Motor neuron (in vitro differentiated cells): ENCODE data around the gene COPS8. TPM values are rescaled to one million over a fixed set of nuclear protein-coding genes. Genes with fewer than 3 reads are reported as not detected.
A peak's percentile ranks its signal among the peaks of the same experiment; 100 is the strongest.

Experiments used
- ATAC-seq, 8 experiments: fragments of 200-7000 bp; cut with Tn5 transposase; replicated peaks in 6 of 8; 2 replicates each; pipeline ENCODE4 v1.8.0; 2021; ENCODE audit warnings: mild to moderate bottlenecking in 8 of 8, moderate library complexity in 8 of 8
- H3K27ac ChIP-seq, 2 donors: fragments of 250-450 bp; sonication (Bioruptor Pico); 2 replicates each; pipeline ENCODE4 v1.9.0; 2021; ENCODE audit warnings: antibody characterized with exemption in 2 of 2, mild to moderate bottlenecking in 2 of 2, moderate library complexity in 1 of 2
- H3K4me1 ChIP-seq, 2 donors: fragments of 250-450 bp; sonication (Bioruptor Pico); replicated peaks in 1 of 2; 2 replicates each; pipeline ENCODE4 v1.6.1; 2021; ENCODE audit warnings: antibody characterized with exemption in 2 of 2, mild to moderate bottlenecking in 2 of 2, moderate library complexity in 1 of 2
- H3K4me3 ChIP-seq, 5 donors: fragments of 250-450 bp; sonication (Bioruptor Pico); 2 replicates each; pipeline ENCODE4 v1.9.0; 2021; ENCODE audit warnings: antibody characterized with exemption in 5 of 5, mild to moderate bottlenecking in 5 of 5, moderate library complexity in 4 of 5
- WGBS, 10 experiments: fragments of 450-650 bp; shearing (Covaris generic); methylation state at CpG; one replicate each; pipeline ENCODE4 v1.0.0; 2022; 5-methylcytosine and 5-hydroxymethylcytosine counted together
- in situ Hi-C, 9 experiments: fragments of 400-800 bp; cut with MboI; loops; one replicate each; pipeline ENCODE4 v1.15.0; 2021; ENCODE audit warnings: low sequenced_read_pairs in 9 of 9, low pct_unique_long_range_greater_than_20kb in 2 of 9; ENCODE audit not compliant: unreplicated experiment in 9 of 9
- total RNA-seq, 8 experiments: library from RNA; unstranded; fragments of 300-600 nt; gene quantifications; 2 replicates each; pipeline versions ENCODE4 v1.2.3 to v1.2.4, GENCODE V29; 2022

The COPS8 gene
- total RNA-seq, 8 experiments from 2014 or later = 52.3 to 122 (median 77.1) TPM

DNA sequence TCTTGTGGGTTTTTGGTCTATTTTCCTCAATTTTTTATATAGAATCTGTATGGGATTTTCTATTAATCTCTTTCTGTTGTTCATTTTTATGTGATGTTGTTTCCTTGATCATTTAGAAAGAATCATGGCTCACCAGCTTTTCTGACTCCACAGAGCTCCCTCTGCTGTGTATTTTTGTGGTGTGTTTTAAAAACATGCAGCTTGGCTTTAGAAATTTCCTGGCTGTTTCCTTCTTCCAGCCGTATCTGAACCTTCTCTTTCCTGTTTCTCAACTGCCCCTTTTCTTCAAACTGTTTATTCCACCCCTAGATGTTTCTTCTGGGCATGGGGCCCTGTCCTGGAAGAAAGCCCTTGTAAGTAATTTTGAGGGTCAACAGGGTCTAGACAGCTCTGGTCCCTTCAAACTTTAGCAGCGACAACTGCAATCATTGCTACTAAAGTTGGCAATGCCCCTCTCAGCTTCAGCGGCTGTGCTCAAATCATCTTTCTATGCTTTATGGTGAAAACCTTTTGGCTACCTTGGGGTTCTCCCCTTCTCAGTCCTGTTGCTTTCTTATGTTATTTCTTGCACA, 17.6 kb upstream of the COPS8 start:
- in situ Hi-C loops = loop anchor here (10.0 to 25.0 kb wide), 6 partner anchors 556 to 1306 kb away; a partner anchor contains a TSS
- no peaks in the 10 kb centered on the region for H3K4me1 ChIP-seq
- 38 to 100% (median 75%) methylated on average over 1 to 3 of the region's 3 CpGs for WGBS, 10 experiments
- H3K27ac ChIP-seq = no peak overlapping the region
- no peak for ATAC-seq
- no peak overlapping the region for H3K4me3 ChIP-seq

DNA sequence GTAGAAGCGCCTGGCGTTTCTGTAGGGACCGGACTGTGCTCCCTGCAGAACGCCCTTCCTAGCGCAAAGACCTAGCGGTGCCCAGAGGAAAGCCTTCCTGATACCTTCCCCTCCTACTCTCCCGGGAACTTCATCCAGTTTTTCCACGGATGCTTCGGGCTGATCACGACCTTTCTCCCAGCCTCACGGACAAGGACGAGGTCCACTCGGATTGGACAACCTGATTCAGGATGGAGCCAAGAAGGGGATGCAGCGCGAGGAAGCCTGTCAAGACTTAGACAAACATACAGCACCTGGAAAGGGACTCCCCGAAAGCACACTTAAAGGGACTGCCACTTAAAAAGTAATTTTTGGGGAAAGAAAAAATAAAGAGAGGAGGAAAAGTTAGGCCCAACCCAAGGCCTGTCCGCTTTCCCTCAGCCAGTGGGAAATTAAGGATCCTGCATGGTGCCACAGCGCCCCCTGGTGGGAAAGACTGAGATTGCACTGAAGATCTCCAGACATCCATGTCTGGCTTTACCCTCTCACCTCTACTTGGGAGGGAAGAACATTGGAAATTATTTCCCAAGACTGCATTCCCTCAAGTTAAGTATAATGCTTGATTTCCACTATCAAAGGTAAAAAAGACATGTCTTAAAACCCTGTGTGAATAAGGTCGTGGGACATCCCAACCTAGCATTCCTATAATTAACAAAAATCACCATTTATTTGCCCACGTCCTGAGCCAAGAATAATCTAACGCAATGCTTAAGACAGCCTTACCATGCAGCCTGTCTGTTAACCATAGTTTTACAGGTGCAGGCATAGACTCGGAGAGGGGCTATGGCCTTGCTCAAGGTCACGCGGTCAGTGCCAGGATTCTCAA, 13.4 kb upstream of the COPS8 start:
- peak in 7 of 8 experiments; percentile 47 to 81 (median 53) for ATAC-seq
- 56 to 82% (median 69%) methylated on average over 3 to 17 of the region's 24 CpGs; no CpG with 5 or more reads in 2 of the 10 experiments for WGBS, 10 experiments
- no peaks in the 10 kb centered on the region for H3K4me1 ChIP-seq
- no peak overlapping the region for H3K4me3 ChIP-seq
- in situ Hi-C loops = loop anchor here (10.0 to 25.0 kb wide), 6 partner anchors 560 to 1310 kb away; a partner anchor contains a TSS
- no peak overlapping the region for H3K27ac ChIP-seq

DNA sequence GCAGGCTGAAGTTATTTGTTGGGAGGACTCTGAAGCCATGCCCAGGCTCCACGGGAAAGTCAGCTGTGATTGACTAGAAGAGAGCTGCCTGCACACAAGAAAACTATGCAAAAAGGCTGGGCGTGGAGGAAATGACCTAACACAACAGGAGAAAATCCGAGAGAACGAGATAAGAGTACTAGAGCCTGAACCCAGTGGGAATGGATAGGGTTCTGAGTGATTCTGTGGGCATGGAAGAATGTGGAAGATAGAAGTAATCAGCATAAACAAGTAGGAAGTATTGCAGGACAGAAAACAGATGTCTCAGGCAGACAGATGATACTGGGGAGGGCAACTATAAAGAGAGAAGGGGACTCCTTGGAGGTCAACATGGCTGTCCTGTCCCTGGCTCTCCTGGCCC, 12.1 kb upstream of the COPS8 start:
- ATAC-seq = peak in 3 of 8 experiments; percentile 55 to 96 (median 93)
- in situ Hi-C loops = loop anchor here (10.0 to 25.0 kb wide), 6 partner anchors 561 to 1311 kb away; a partner anchor contains a TSS

DNA sequence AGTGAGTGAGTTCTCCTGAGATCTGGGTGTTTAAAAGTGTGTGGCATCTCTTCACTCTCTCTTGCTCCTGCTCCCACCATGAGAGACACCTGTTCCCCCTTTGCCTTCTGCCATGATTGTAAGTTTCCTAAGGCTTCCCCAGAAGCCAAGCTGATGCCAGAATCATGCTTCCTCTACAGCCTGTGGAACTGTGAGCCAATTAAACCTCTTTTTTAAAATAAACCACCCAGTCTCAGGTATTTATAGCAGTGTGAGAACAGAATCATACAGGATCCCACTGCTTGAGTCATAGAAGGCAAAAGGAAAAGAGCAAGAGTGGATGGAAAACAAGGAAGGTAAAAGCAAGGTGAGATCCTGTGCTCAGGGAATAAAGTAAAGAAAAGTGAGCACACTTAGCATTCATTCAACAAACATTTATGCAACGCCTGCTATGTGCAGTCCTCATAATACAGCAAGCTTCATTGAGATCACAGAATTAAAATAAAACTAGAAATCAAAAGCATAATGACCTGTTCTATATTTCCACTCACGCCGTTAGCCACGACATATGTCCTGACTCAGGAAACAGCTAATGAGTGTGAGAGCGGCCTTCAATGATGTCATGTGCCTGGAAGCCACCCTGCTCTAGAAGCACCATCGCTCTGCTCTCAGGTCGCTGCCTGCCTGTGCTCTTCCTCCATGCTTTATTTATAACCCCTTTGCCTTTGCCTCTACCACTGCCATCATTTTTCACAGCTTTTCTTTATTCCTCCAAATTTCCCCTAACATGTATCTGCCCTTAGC, 11.3 kb upstream of the COPS8 start:
- Histone ChIP-seq H3K4me3 (no peak overlapping the region), H3K4me1 (no peaks in the 10 kb centered on the region), H3K27ac (no peak overlapping the region)
- WGBS, 10 experiments = 50 to 98% (median 87%) methylated on average over 2 to 7 of the region's 7 CpGs
- peak in 5 of 8 experiments; percentile 73 to 99 (median 92) for ATAC-seq
- in situ Hi-C loops = loop anchor here (10.0 to 25.0 kb wide), 6 partner anchors 562 to 1312 kb away; a partner anchor contains a TSS

More for the DNA sequence above, 12.1 kb upstream of the COPS8 start:
- Histone ChIP-seq H3K4me1 (no peaks in the 10 kb centered on the region), H3K27ac (no peak overlapping the region), H3K4me3 (no peak overlapping the region)
- whole genome bisulfite sequencing, 10 experiments = 0 to 89% (median 43%) methylated on average over 1 to 4 of the region's 4 CpGs

DNA sequence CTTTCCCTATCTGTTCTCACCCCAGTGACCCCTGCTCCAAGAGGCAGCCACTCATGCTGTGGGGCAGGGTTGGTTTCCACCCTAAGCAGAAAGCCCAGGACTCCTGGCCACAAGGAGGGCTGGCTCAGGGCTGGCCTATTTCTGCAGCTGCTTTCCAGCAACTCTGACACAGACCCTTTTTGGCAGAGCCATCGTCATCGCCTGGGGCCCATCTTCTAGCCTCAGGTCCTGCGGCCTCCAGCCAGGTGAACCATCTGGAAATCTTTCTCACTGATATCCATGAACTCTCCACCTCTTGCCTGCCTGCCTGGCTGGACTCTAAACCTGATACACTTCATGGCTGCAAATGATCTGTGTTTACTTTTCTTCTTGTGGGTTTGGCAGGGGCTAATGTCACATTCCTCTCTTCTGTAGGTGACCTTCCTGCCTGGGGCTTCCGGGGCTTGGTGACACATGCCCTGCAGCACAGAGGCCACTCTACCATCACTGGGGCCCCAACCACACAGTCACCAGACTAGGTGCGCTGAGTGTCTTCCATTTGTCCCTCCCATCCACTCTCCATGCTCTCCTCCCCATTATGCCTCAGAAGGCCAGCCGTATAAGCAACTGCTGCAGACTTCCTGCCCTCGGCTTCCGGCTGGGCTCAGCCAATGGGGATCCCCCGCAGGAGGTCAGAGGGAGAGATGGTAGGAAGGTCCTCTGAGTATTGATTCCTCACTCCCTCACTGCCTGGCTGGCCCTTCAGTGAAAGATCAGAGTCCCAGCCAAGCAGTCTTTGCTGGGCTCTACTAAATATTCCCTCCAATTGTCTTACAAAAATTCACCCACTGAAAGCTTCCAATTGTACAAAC, 9.7 kb upstream of the COPS8 start:
- Histone ChIP-seq H3K27ac (no peak overlapping the region), H3K4me1 (no peaks in the 10 kb centered on the region), H3K4me3 (no peak overlapping the region)
- 67 to 96% (median 83%) methylated on average over 2 to 6 of the region's 9 CpGs; no CpG with 5 or more reads in 3 of the 10 experiments for WGBS, 10 experiments
- ATAC-seq = no peak
- in situ Hi-C loops = loop anchor here in 2 of 9 experiments (10.0 to 25.0 kb wide), 2 partner anchors 336 to 731 kb away; partner anchors contain the start of gene COL6A3 (in 1 of the 2)

DNA sequence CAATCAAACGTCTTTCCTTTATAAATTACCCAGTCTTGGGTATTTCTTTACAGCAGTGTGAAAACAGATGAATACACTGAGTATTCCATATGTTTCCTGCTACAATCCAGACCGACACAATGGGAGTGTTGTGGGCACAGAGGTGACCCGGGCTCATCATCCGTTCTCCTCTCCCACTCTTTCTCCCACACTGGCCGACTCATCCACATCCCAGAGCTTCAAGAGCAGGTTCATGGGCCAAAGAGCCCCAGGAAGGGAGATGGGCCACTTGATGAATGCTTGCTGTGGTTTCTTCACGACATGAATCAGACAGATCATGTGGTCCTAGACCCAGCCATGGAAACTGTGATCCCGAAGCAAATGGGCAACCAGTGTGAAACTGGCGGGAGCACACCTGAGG, 4.1 kb upstream of the COPS8 start:
- Histone ChIP-seq H3K4me3 (no peak overlapping the region), H3K27ac (no peak overlapping the region), H3K4me1 (peaks cover 0 to 8% of the 10 kb centered on the region in 2 donors)
- 77 to 100% (median 88%) methylated on average over 1 to 3 of the region's 8 CpGs; no CpG with 5 or more reads in 1 of the 10 experiments for WGBS, 10 experiments
- in situ Hi-C loops = loop anchor here in 1 of 9 experiments (25.0 kb wide), 1 partner anchor 331 kb away; the partner anchor contains the start of gene COL6A3
- ATAC-seq = no peak

GRCh38 chr2:237083026-237083425, 2.7 kb upstream of the COPS8 start:
- 87 to 100% (median 100%) methylated on average over 1 to 3 of the region's 3 CpGs; no CpG with 5 or more reads in 3 of the 10 experiments for WGBS, 10 experiments
- no peak overlapping the region for H3K4me3 ChIP-seq
- in situ Hi-C loops = loop anchor here in 1 of 9 experiments (25.0 kb wide), 1 partner anchor 329 kb away; the partner anchor contains the start of gene COL6A3
- peaks cover 2 to 14% of the 10 kb centered on the region in 2 donors for H3K4me1 ChIP-seq
- no peak overlapping the region for H3K27ac ChIP-seq
- no peak for ATAC-seq

DNA sequence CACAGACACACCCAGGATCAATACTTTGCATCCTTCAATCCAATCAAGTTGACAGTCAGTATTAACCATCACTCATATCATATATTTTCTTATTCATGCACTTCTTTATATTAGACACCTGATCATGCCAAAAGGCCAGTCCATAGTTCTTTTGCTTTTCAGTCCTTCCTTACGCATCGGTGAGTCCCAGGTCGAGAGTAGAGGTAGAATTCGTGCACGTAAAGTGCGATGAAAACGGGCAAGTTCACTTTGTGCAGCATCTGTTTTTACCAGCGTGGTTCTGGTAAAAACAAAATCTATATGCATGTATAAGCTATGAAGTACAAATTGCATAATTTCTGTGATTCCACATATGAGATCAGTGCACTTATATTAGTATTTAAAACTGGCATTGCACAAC, 1.2 kb upstream of the COPS8 start:
- H3K27ac ChIP-seq = no peak overlapping the region
- peak overlapping the region in 1 of 5 donors; percentile 73 for H3K4me3 ChIP-seq
- ATAC-seq = no peak
- peaks cover 2 to 14% of the 10 kb centered on the region in 2 donors for H3K4me1 ChIP-seq
- in situ Hi-C loops = loop anchor here in 1 of 9 experiments (25.0 kb wide), 1 partner anchor 328 kb away; the partner anchor contains the start of gene COL6A3
- WGBS, 10 experiments = 60 to 97% (median 85%) methylated on average over 1 to 8 of the region's 8 CpGs

GRCh38 chr2:237090906-237091305, 5.2 kb downstream of the COPS8 start:
- WGBS, 10 experiments = 40 to 100% (median 76%) methylated on average over 1 to 10 of the region's 13 CpGs; no CpG with 5 or more reads in 2 of the 10 experiments
- in situ Hi-C loops = loop anchor here in 1 of 9 experiments (25.0 kb wide), 1 partner anchor 321 kb away; the partner anchor contains the start of gene COL6A3
- no peak overlapping the region for H3K27ac ChIP-seq
- peak in 1 of 8 experiments; percentile 20 for ATAC-seq
- peaks cover 7 to 8% of the 10 kb centered on the region in 2 donors for H3K4me1 ChIP-seq
- no peak overlapping the region for H3K4me3 ChIP-seq

- peak in 2 of 8 experiments; percentile 39 to 42 for ATAC-seq
- WGBS, 10 experiments = 27 to 94% (median 78%) methylated on average over 3 to 5 of the region's 7 CpGs
- no peak overlapping the region for H3K4me3 ChIP-seq
- in situ Hi-C loops = loop anchor here in 1 of 9 experiments (25.0 kb wide), 1 partner anchor 320 kb away; the partner anchor contains the start of gene COL6A3
- H3K4me1 ChIP-seq = peaks cover 3 to 8% of the 10 kb centered on the region in 2 donors
- no peak overlapping the region for H3K27ac ChIP-seq
Observed at GRCh38 chr2:237091779-237092436, 6.2 kb downstream of the COPS8 start.

GRCh38 chr2:237092506-237092905, 6.8 kb downstream of the COPS8 start:
- ATAC-seq = no peak
- 33 to 100% (median 65%) methylated on average over 1 to 5 of the region's 5 CpGs; no CpG with 5 or more reads in 1 of the 10 experiments for WGBS, 10 experiments

More at GRCh38 chr2:237092506-237092905, 6.8 kb downstream of the COPS8 start:
- in situ Hi-C loops = loop anchor here in 1 of 9 experiments (25.0 kb wide), 1 partner anchor 320 kb away; the partner anchor contains the start of gene COL6A3
- Histone ChIP-seq H3K4me1 (peaks cover 0 to 7% of the 10 kb centered on the region in 2 donors), H3K27ac (no peak overlapping the region), H3K4me3 (no peak overlapping the region)
